SK-N-SH (cell line): ENCODE measurements around the gene PPP1R18. TPM values are rescaled to one million over a fixed set of nuclear protein-coding genes. Genes with fewer than 3 reads are reported as not detected.
"Not testable (repeated sequence)": the region's sequence is repeated elsewhere in the genome, so short reads cannot be mapped to it uniquely, and the experiment has no call there.

Source experiments
- CTCF ChIA-PET: fragments of 300-600, 350-600 bp; formaldehyde crosslinking; extraction: SDS; loops from one replicate; lab custom pipeline; 2021; lab: Yijun Ruan, JAX
- POLR2A ChIA-PET: fragments of 350-600 bp; sonication (Branson Sonifier 250); formaldehyde crosslinking; extraction: SDS; loops from one replicate; lab custom pipeline; 2020; ENCODE audit warnings: antibody characterized with exemption, inconsistent platforms; lab: Yijun Ruan, JAX
- DNase-seq: peaks from one replicate; pipeline ENCODE4 v3.0.0; 2012
- H2AFZ ChIP-seq: fragments of 200-600 bp; sonication (generic); 2 replicates; pipeline ENCODE4 v1.8.1; 2016; ENCODE audit warnings: antibody characterized with exemption, mild to moderate bottlenecking, low read depth
- H3F3A ChIP-seq: fragments of 200-600 bp; sonication (generic); replicated peaks from 2 replicates; pipeline ENCODE3; 2016; ENCODE audit warnings: antibody characterized with exemption, mild to moderate bottlenecking; ENCODE audit not compliant: insufficient read depth
- H3K27ac ChIP-seq, 2 experiments: fragments of 200-500 bp in 1 of 2; fragments of 200-600 bp in 1 of 2; sonication (Bioruptor generic) in 1 of 2; sonication (generic), shearing (Covaris generic) in 1 of 2; 2 replicates each; pipeline versions ENCODE4 v1.5.1 to v1.6.1; 2014 to 2016; ENCODE audit warnings: low read depth in 2 of 2, inconsistent platforms in 1 of 2, low read length in 1 of 2, mild to moderate bottlenecking in 1 of 2, mixed read lengths in 1 of 2
- H3K27me3 ChIP-seq: fragments of 200-600 bp; sonication (generic), shearing (Covaris generic); 2 replicates; pipeline ENCODE4 v1.6.1; 2016; ENCODE audit warnings: mixed run types; ENCODE audit not compliant: insufficient read depth
- H3K36me3 ChIP-seq, 2 experiments: fragments of 200-500 bp in 1 of 2; fragments of 200-600 bp in 1 of 2; sonication (Bioruptor generic) in 1 of 2; sonication (generic) in 1 of 2; replicated peaks in 1 of 2; 2 replicates each; pipeline versions ENCODE3 to v1.5.1; 2014 to 2016; ENCODE audit warnings: low read length in 1 of 2, mild to moderate bottlenecking in 1 of 2; ENCODE audit not compliant: insufficient read depth in 2 of 2, control insufficient read depth in 1 of 2
- H3K4me1 ChIP-seq, 2 experiments: fragments of 200-500 bp in 1 of 2; fragments of 200-600 bp in 1 of 2; sonication (Bioruptor generic) in 1 of 2; sonication (generic), shearing (Covaris generic) in 1 of 2; 2 replicates each; pipeline versions ENCODE4 v1.5.1 to v1.6.1; 2014 to 2016; ENCODE audit warnings: low read depth in 1 of 2, low read length in 1 of 2, mixed run types in 1 of 2; ENCODE audit not compliant: insufficient read depth in 2 of 2, control insufficient read depth in 1 of 2
- H3K4me2 ChIP-seq: fragments of 200-600 bp; sonication (generic), shearing (Covaris generic); 2 replicates; pipeline ENCODE4 v1.6.1; 2017; ENCODE audit warnings: mixed run types
- H3K4me3 ChIP-seq, 2 experiments: fragments of 200-500 bp in 1 of 2; fragments of 200-600 bp in 1 of 2; sonication (Bioruptor generic) in 1 of 2; sonication (generic), shearing (Covaris generic) in 1 of 2; 2 replicates each; pipeline versions ENCODE4 v1.5.1 to v1.8.1; 2014 to 2016; ENCODE audit warnings: low read depth in 2 of 2, inconsistent platforms in 1 of 2, low read length in 1 of 2, mild to moderate bottlenecking in 1 of 2, mixed read lengths in 1 of 2, moderate library complexity in 1 of 2
- H3K79me2 ChIP-seq: fragments of 200-600 bp; sonication (generic); 2 replicates; pipeline ENCODE4 v1.8.1; 2017; ENCODE audit warnings: mild to moderate bottlenecking; ENCODE audit not compliant: insufficient read depth
- H3K9ac ChIP-seq: fragments of 200-600 bp; sonication (generic); 2 replicates; pipeline ENCODE4 v1.6.1; 2017; ENCODE audit warnings: mixed run types
- H3K9me2 ChIP-seq: fragments of 200-600 bp; sonication (generic); 2 replicates; pipeline ENCODE4 v1.6.1; 2017; ENCODE audit warnings: mixed run types
- H3K9me3 ChIP-seq: fragments of 200-600 bp; sonication (generic); 2 replicates; pipeline ENCODE4 v1.6.1; 2017; ENCODE audit warnings: mixed run types, mild to moderate bottlenecking, moderate library complexity
- H4K20me1 ChIP-seq: fragments of 200-600 bp; sonication (generic); 2 replicates; pipeline ENCODE4 v1.6.1; 2017; ENCODE audit warnings: mild to moderate bottlenecking, mixed run types; ENCODE audit not compliant: insufficient read depth
- POLR2AphosphoS5 ChIP-seq: IDR thresholded peaks from 2 replicates; pipeline ENCODE4 v1.6.1; 2012; ENCODE audit warnings: low read depth, low read length
- SMC3 ChIP-seq: IDR thresholded peaks from 2 replicates; pipeline ENCODE4 v1.6.1; 2012; ENCODE audit warnings: low read depth, low read length, improper control_type of control experiment
- TAF1 ChIP-seq: IDR thresholded peaks from 2 replicates; pipeline ENCODE4 v1.6.1; 2012; ENCODE audit warnings: low read depth, mild to moderate bottlenecking, low read length, moderate library complexity, borderline replicate concordance
- WGBS: methylation state at CpG from one replicate; pipeline ENCODE4 v1.1.6; 2017; ENCODE audit warnings: low lambda C conversion rate; 5-methylcytosine and 5-hydroxymethylcytosine counted together
- polyA plus RNA-seq, 3 experiments: library from polyadenylated mRNA; depleted of rRNA; stranded (reverse); fragments of >200 nt; gene quantifications; 2 replicates each; pipeline ENCODE4 v1.2.3, GENCODE V29; 2012

PPP1R18 gene
- polyA plus RNA-seq, 1 of the 3 experiments (the other 2 are of a cell fraction), result 73.2 TPM

DNA sequence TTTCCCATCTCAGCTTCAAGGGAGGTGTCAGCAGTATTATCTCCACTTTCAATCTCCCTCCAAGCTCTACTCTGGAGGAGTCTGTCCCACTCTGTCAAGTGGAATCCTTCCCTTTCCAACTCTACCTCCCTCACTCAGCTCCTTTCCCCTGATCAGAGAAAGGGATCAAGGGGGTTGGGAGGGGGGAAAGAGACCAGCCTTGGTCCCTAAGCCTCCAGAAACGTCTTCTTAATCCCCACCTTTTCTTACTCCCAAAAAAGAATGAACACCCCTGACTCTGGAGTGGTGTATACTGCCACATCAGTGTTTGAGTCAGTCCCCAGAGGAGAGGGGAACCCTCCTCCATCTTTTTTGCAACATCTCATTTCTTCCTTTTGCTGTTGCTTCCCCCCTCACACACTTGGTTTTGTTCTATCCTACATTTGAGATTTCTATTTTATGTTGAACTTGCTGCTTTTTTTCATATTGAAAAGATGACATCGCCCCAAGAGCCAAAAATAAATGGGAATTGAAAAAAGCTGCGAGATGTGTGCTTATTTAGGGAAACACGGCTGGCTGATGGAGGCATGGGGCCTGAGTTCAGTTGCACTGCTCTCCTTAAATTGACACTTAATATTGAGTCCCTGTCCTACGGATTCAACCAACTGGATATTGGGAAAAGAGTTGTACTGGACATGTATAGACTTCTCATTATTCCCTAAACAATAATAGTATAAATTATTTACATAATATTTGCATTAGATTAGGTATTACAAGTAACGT is 38.6 kb upstream of the PPP1R18 start (continued):
- peak; percentile 60; the same call in 1 of the 2 replicates for TF ChIP-seq POLR2AphosphoS5
- no peak for TF ChIP-seq TAF1
- TF ChIP-seq SMC3, result no peak

GRCh38 chr6:30723843-30724741 is 37.6 kb upstream of the PPP1R18 start:
- H3K4me2 ChIP-seq, result peak overlapping the region; percentile 91
- DNase-seq, H3K27me3 ChIP-seq, H3K9me3 ChIP-seq, H2AFZ ChIP-seq, H3K9me2 ChIP-seq: not testable (repeated sequence)
- CTCF ChIA-PET, result interaction anchor here (0.7 to 42.4 kb wide), 8 partner anchors 9 to 190 kb away, joined by 3 to 838 read pairs (median 4); partner anchors contain the start of genes DHX16, FLOT1, NRM and PPP1R18
- POLR2A ChIA-PET, result interaction anchor here (0.6 to 1.9 kb wide), 4 partner anchors 8 to 107 kb away, joined by 4 to 8 read pairs (median 4); partner anchors contain the start of genes DHX16 and PPP1R10
- peak overlapping the region; percentile 100 for H3K9ac ChIP-seq
- peaks cover 35 to 44% of the 10 kb centered on the region in 2 experiments for H3K36me3 ChIP-seq
- H3K79me2 ChIP-seq, result peaks cover 64% of the 10 kb centered on the region
- H3K27ac ChIP-seq, result peak overlapping the region; percentile 56 to 93
- H3K4me3 ChIP-seq, result peak overlapping the region; percentile 25 to 93; a peak in 3 of 4 replicates
- H3F3A ChIP-seq, result peaks cover 78% of the 10 kb centered on the region
- H3K4me1 ChIP-seq, result peaks cover 24 to 37% of the 10 kb centered on the region in 2 experiments
- WGBS, result 39% methylated on average over 12 of the region's 29 CpGs
- H4K20me1 ChIP-seq, result peaks cover 58% of the 10 kb centered on the region

GRCh38 chr6:30723159-30723842 is 36.9 kb upstream of the PPP1R18 start:
- Histone ChIP-seq H3F3A (peaks cover 76% of the 10 kb centered on the region), H4K20me1 (peaks cover 58% of the 10 kb centered on the region), H3K79me2 (peaks cover 72% of the 10 kb centered on the region), H3K4me1 (peaks cover 26 to 39% of the 10 kb centered on the region in 2 experiments), H3K4me3 (peak overlapping the region; percentile 89 to 93), H3K4me2 (peak overlapping the region; percentile 91), H3K9ac (peak overlapping the region; percentile 100; the same call in 1 of the 2 replicates), H3K36me3 (peaks cover 35 to 40% of the 10 kb centered on the region in 2 experiments), H3K27ac (peak overlapping the region; percentile 56 to 93)
- ChIA-PET POLR2A (interaction anchor here (1.2 to 2.9 kb wide), 6 partner anchors 7 to 51 kb away, joined by 3 to 24 read pairs (median 4); partner anchors contain the start of gene DHX16), CTCF (interaction anchor here (0.6 to 42.4 kb wide), 32 partner anchors 8 to 191 kb away, joined by 3 to 838 read pairs (median 4); partner anchors contain the start of genes ATAT1, DHX16, FLOT1 and MRPS18B)
- TF ChIP-seq POLR2AphosphoS5, result peak; percentile 19; the same call in 1 of the 2 replicates
- H2AFZ ChIP-seq, H3K9me2 ChIP-seq, H3K27me3 ChIP-seq, H3K9me3 ChIP-seq, DNase-seq: not testable (repeated sequence)
- 45% methylated on average over 9 of the region's 16 CpGs for WGBS
